Sigmoid colon (tissue), 4 donors: ENCODE results near the gene TSC2.

Experiments used
- CTCF ChIP-seq, 4 experiments: fragments of 450-650 bp in 3 of 4; fragments of 200-600 bp in 1 of 4; IDR thresholded peaks; one replicate each; pipeline ENCODE4 v1.5.1; 2016 to 2019; ENCODE audit warnings: antibody characterized with exemption in 4 of 4, mild to moderate bottlenecking in 3 of 4, moderate library complexity in 2 of 4
- EP300 ChIP-seq, 4 donors: sonication (generic); formaldehyde crosslinking; IDR thresholded peaks; one replicate each; pipeline ENCODE4 v1.6.1; 2017; ENCODE audit warnings: antibody characterized with exemption in 4 of 4

DNA sequence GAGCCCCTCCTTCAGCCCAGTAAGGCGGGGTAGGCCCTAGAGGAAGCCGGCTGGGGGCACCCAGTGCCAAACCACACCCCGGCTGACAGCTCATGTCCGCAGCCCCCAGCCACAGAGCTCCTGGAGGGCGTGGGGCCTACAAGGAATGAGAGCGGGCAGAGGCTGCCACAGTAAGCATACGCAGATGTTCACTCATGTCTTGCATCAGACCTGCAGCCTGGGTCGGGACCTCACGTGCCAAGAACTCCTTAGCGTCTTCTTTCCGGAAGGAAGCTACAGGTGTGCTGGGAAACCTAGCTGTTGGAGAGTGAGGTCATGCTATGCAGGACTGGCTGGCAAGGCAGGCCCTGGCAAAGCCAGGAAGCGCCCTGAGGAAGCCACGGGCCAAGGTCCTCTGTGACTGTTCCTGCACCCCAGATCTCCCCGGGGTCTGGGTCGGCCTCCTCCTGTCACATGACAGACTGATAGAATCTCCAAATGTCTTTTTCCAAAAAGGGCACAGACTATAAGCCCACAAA lies 39.7 kb upstream of the TSC2 start:
- TF ChIP-seq CTCF (IDR thresholded peaks at IDR 0.05) (no peak), EP300 (IDR thresholded peaks at IDR 0.05) (no peak)
